BLaER1 treated with 17β-estradiol and CSF1 and Interleukin-3, amounts not matched to agents 10 nM and 100 nM (cell line): Measurements from ENCODE around the gene POLR2I.
A peak's percentile ranks its signal among the peaks of the same experiment; 100 is the strongest.

Experiments
- H3K27ac ChIP-seq, 11 experiments: shearing (Covaris generic); formaldehyde crosslinking; 2 replicates each; pipeline ENCODE4 v1.8.1; 2022
- H3K27me3 ChIP-seq, 11 experiments: shearing (Covaris generic); formaldehyde crosslinking; 2 replicates each; pipeline ENCODE4 v1.8.1; 2022
- H3K36me3 ChIP-seq, 11 experiments: shearing (Covaris generic); formaldehyde crosslinking; 2 replicates each; pipeline ENCODE4 v1.8.1; 2022
- H3K4me1 ChIP-seq, 10 experiments: shearing (Covaris generic); formaldehyde crosslinking; 2 replicates each; pipeline ENCODE4 v1.8.1; 2022
- H3K4me2 ChIP-seq, 11 experiments: shearing (Covaris generic); formaldehyde crosslinking; 2 replicates each; pipeline ENCODE4 v1.8.1; 2022
- H3K4me3 ChIP-seq, 10 experiments: shearing (Covaris generic); formaldehyde crosslinking; 2 replicates each; pipeline ENCODE4 v1.8.1; 2022
- H3K9ac ChIP-seq, 11 experiments: shearing (Covaris generic); formaldehyde crosslinking; 2 replicates each; pipeline ENCODE4 v1.8.1; 2022
- H3K9me3 ChIP-seq, 11 experiments: shearing (Covaris generic); formaldehyde crosslinking; replicated peaks in 1 of 11; 2 replicates each; pipeline ENCODE4 v1.8.1; 2022
- H4K20me1 ChIP-seq, 11 experiments: shearing (Covaris generic); formaldehyde crosslinking; 2 replicates each; pipeline ENCODE4 v1.8.1; 2022
- Cebpa-rat ChIP-seq, 11 experiments: shearing (Covaris generic); IDR thresholded peaks; 2 replicates each; pipeline ENCODE4 v1.8.1; 2022

POLR2I gene

GRCh38 chr19:36120092-36120983 is 5.7 kb upstream of the POLR2I start:
- Histone ChIP-seq H3K4me2 (peak overlapping the region in 8 of 11 experiments; percentile 27 to 58 (median 42); a peak in 16 of 22 replicates), H3K27ac (peak overlapping the region in 3 of 11 experiments; percentile 11 to 40 (median 34); a peak in 4 of 22 replicates), H4K20me1 (peaks cover 0 to 51% (median 28%) of the 10 kb centered on the region in 11 experiments; a peak in 14 of 22 replicates), H3K4me1 (peaks cover 29 to 50% (median 43%) of the 10 kb centered on the region in 10 experiments), H3K9me3 (no peaks in the 10 kb centered on the region), H3K27me3 (no peaks in the 10 kb centered on the region), H3K36me3 (peaks cover 76 to 92% (median 86%) of the 10 kb centered on the region in 11 experiments), H3K9ac (peak overlapping the region in 10 of 11 experiments; percentile 33 to 60 (median 50); a peak in 16 of 22 replicates), H3K4me3 (no peak overlapping the region)
- no peak for TF ChIP-seq Cebpa-rat (IDR thresholded peaks at IDR 0.05)

GRCh38 chr19:36116344-36116637 is 1.6 kb upstream of the POLR2I start:
- peak overlapping the region; percentile 72 to 92 (median 83) for H3K9ac ChIP-seq
- H3K36me3 ChIP-seq, result peaks cover 58 to 76% (median 70%) of the 10 kb centered on the region in 11 experiments
- TF ChIP-seq Cebpa-rat (IDR thresholded peaks at IDR 0.05), result no peak
- H3K27ac ChIP-seq, result peak overlapping the region in 9 of 11 experiments; percentile 47 to 83 (median 76); a peak in 15 of 22 replicates
- peak overlapping the region; percentile 81 to 95 (median 86) for H3K4me3 ChIP-seq
- peak overlapping the region; percentile 61 to 99 (median 95) for H3K4me2 ChIP-seq
- no peaks in the 10 kb centered on the region for H3K27me3 ChIP-seq
- H4K20me1 ChIP-seq, result peaks cover 0 to 70% (median 35%) of the 10 kb centered on the region in 11 experiments; a peak in 16 of 22 replicates
- peaks cover 46 to 58% (median 52%) of the 10 kb centered on the region in 10 experiments for H3K4me1 ChIP-seq
- H3K9me3 ChIP-seq, result no peaks in the 10 kb centered on the region

- H3K4me3 ChIP-seq, result peak within 1 kb of the TSS; percentile 81 to 95 (median 86)
- TF ChIP-seq Cebpa-rat (IDR thresholded peaks at IDR 0.05), result no peak
- H3K9me3 ChIP-seq, result no peaks in the 10 kb centered on the region
- peak within 1 kb of the TSS; percentile 65 to 86 (median 79) for H3K27ac ChIP-seq
- no peaks in the 10 kb centered on the region for H3K27me3 ChIP-seq
- H3K9ac ChIP-seq, result peak within 1 kb of the TSS; percentile 82 to 92 (median 87)
- H3K36me3 ChIP-seq, result peaks cover 56 to 77% (median 73%) of the 10 kb centered on the region in 11 experiments
- peak within 1 kb of the TSS; percentile 89 to 100 (median 98) for H3K4me2 ChIP-seq
- H4K20me1 ChIP-seq, result peaks cover 0 to 70% (median 34%) of the 10 kb centered on the region in 11 experiments; a peak in 16 of 22 replicates
- H3K4me1 ChIP-seq, result peaks cover 45 to 58% (median 51%) of the 10 kb centered on the region in 10 experiments
These were observed 1.0 kb upstream of the POLR2I start, which contains the start of gene TBCB for GRCh38 chr19:36115453-36116343. TBCB (plus strand) TSS chr19:36115468; CDS start chr19:36115561, 93 bp downstream.

GRCh38 chr19:36113894-36114720 is 568 bp downstream of the POLR2I start:
- no peaks in the 10 kb centered on the region for H3K27me3 ChIP-seq
- H3K27ac ChIP-seq, result peak overlapping the region; percentile 65 to 86 (median 79)
- no peaks in the 10 kb centered on the region for H3K9me3 ChIP-seq
- peak overlapping the region; percentile 89 to 100 (median 98) for H3K4me2 ChIP-seq
- peaks cover 29 to 46% (median 36%) of the 10 kb centered on the region in 10 experiments for H3K4me1 ChIP-seq
- TF ChIP-seq Cebpa-rat (IDR thresholded peaks at IDR 0.05), result no peak
- peak overlapping the region; percentile 82 to 92 (median 87) for H3K9ac ChIP-seq
- H3K36me3 ChIP-seq, result peaks cover 40 to 65% (median 61%) of the 10 kb centered on the region in 11 experiments
- H3K4me3 ChIP-seq, result peak overlapping the region; percentile 81 to 95 (median 86)
- H4K20me1 ChIP-seq, result peaks cover 0 to 54% (median 25%) of the 10 kb centered on the region in 11 experiments; a peak in 13 of 22 replicates

- TF ChIP-seq Cebpa-rat (IDR thresholded peaks at IDR 0.05), result no peak
- Histone ChIP-seq H3K27ac (peak overlapping the region in 3 of 11 experiments; percentile 79 to 86 (median 83); a peak in 6 of 22 replicates), H3K36me3 (peaks cover 33 to 65% (median 54%) of the 10 kb centered on the region in 11 experiments), H3K4me2 (peak overlapping the region; percentile 89 to 100 (median 98)), H3K4me1 (peaks cover 24 to 40% (median 31%) of the 10 kb centered on the region in 10 experiments), H3K9me3 (no peaks in the 10 kb centered on the region), H3K4me3 (peak overlapping the region; percentile 81 to 95 (median 86); a peak in 19 of 20 replicates), H4K20me1 (peaks cover 0 to 48% (median 22%) of the 10 kb centered on the region in 11 experiments; a peak in 13 of 22 replicates), H3K9ac (peak overlapping the region; percentile 82 to 92 (median 87)), H3K27me3 (no peaks in the 10 kb centered on the region)
These were observed 1.2 kb downstream of the POLR2I start for GRCh38 chr19:36113425-36113824.

GRCh38 chr19:36112678-36113077 is 2.0 kb downstream of the POLR2I start:
- peak overlapping the region in 2 of 11 experiments; percentile 98 to 99; a peak in 2 of 22 replicates for H3K4me2 ChIP-seq
- H4K20me1 ChIP-seq, result peaks cover 0 to 42% (median 18%) of the 10 kb centered on the region in 11 experiments; a peak in 13 of 22 replicates
- H3K9ac ChIP-seq, result peak overlapping the region in 5 of 11 experiments; percentile 28 to 91 (median 85); a peak in 6 of 22 replicates

GRCh38 chr19:36111200-36111539 is 3.5 kb downstream of the POLR2I start:
- no peak for TF ChIP-seq Cebpa-rat (IDR thresholded peaks at IDR 0.05)
- H3K4me2 ChIP-seq, result no peak overlapping the region
- no peak overlapping the region for H3K27ac ChIP-seq
- peak overlapping the region in 6 of 11 experiments; percentile 18 to 85 (median 42); a peak in 5 of 22 replicates for H3K9ac ChIP-seq
- H3K36me3 ChIP-seq, result peaks cover 15 to 65% (median 42%) of the 10 kb centered on the region in 11 experiments
- peaks cover 0 to 42% (median 10%) of the 10 kb centered on the region in 11 experiments; a peak in 13 of 22 replicates for H4K20me1 ChIP-seq
- peaks cover 14 to 22% (median 17%) of the 10 kb centered on the region in 10 experiments for H3K4me1 ChIP-seq
- no peaks in the 10 kb centered on the region for H3K9me3 ChIP-seq
- H3K27me3 ChIP-seq, result no peaks in the 10 kb centered on the region
- no peak overlapping the region for H3K4me3 ChIP-seq

More at GRCh38 chr19:36112678-36113077, 2.0 kb downstream of the POLR2I start:
- no peaks in the 10 kb centered on the region for H3K27me3 ChIP-seq
- H3K36me3 ChIP-seq, result peaks cover 25 to 65% (median 48%) of the 10 kb centered on the region in 11 experiments
- H3K4me1 ChIP-seq, result peaks cover 24 to 34% (median 29%) of the 10 kb centered on the region in 10 experiments
- no peak overlapping the region for H3K4me3 ChIP-seq
- no peak for TF ChIP-seq Cebpa-rat (IDR thresholded peaks at IDR 0.05)
- no peaks in the 10 kb centered on the region for H3K9me3 ChIP-seq
- H3K27ac ChIP-seq, result no peak overlapping the region
